Upper lobe of right lung (tissue), 1 donor: ENCODE data around the gene FGF18. TPM values are rescaled to one million over a fixed set of nuclear protein-coding genes. Genes with fewer than 3 reads are reported as not detected.

ENCODE experiments used
- ATAC-seq: fragments of 200-7000 bp; cut with Tn5 transposase; one replicate; pipeline ENCODE4 v1.9.1; 2020; ENCODE audit warnings: mild to moderate bottlenecking, moderate library complexity
- DNase-seq: peaks from one replicate; pipeline ENCODE4 v3.0.0-alpha.2; 2020
- H3K27ac ChIP-seq: fragments of 200-600 bp; one replicate; pipeline ENCODE4 v1.8.0; 2022
- H3K27me3 ChIP-seq: fragments of 200-600 bp; one replicate; pipeline ENCODE4 v1.8.0; 2022; ENCODE audit warnings: mild to moderate bottlenecking
- H3K36me3 ChIP-seq: fragments of 200-600 bp; one replicate; pipeline ENCODE4 v1.8.0; 2022
- H3K4me1 ChIP-seq: fragments of 200-600 bp; one replicate; pipeline ENCODE4 v1.8.0; 2022
- H3K4me3 ChIP-seq: fragments of 200-600 bp; one replicate; pipeline ENCODE4 v1.8.0; 2022; ENCODE audit warnings: mild to moderate bottlenecking
- H3K9me3 ChIP-seq: fragments of 200-600 bp; one replicate; pipeline ENCODE4 v1.8.0; 2022
- CTCF ChIP-seq: fragments of 200-600 bp; IDR thresholded peaks from one replicate; pipeline ENCODE4 v1.8.0; 2022; ENCODE audit warnings: antibody characterized with exemption
- intact Hi-C: fragments of 100-400 bp; cut with DNase I; formaldehyde crosslinking; loops from one replicate; pipeline ENCODE4 v1.11.0; 2022
- total RNA-seq: library from RNA; stranded (reverse); fragmentation: NEBNext Ultra II Directional; extraction: Animal tissue kit (Norgen Biotek cat#: 25700); gene quantifications from one replicate; pipeline ENCODE4 v1.2.1, GENCODE V29; 2021
- donor health status: DM: no; HTN: yes; CAD: no; lungs with severe emphysema.

Gene FGF18
- total RNA-seq, 1 donor from 2014 or later: 4.2 TPM

- Histone ChIP-seq H3K9me3 (no peaks in the 10 kb centered on the region), H3K36me3 (peaks cover 11% of the 10 kb centered on the region), H3K4me1 (peaks cover 26% of the 10 kb centered on the region), H3K27ac (no peak overlapping the region), H3K4me3 (peak overlapping the region; percentile 92), H3K27me3 (no peaks in the 10 kb centered on the region)
- intact Hi-C loops: no loop called here
- peak; percentile 62 for DNase-seq
- TF ChIP-seq CTCF: no peak
- ATAC-seq: no peak
Measured at GRCh38 chr5:171386006-171386671, 33.3 kb upstream of the FGF18 start.

- intact Hi-C loops: no loop called here
- no peaks in the 10 kb centered on the region for H3K27me3 ChIP-seq
- no peaks in the 10 kb centered on the region for H3K9me3 ChIP-seq
- H3K4me3 ChIP-seq: peak overlapping the region; percentile 92
- no peak for ATAC-seq
- DNase-seq: peak; percentile 29
- H3K27ac ChIP-seq: peak overlapping the region; percentile 91
- no peak for TF ChIP-seq CTCF
- H3K4me1 ChIP-seq: peaks cover 31% of the 10 kb centered on the region
- H3K36me3 ChIP-seq: peaks cover 18% of the 10 kb centered on the region
Measured at GRCh38 chr5:171386861-171387344, 32.5 kb upstream of the FGF18 start.

GRCh38 chr5:171387345-171387969, 32.0 kb upstream of the FGF18 start, which contains the start of gene NPM1:
NPM1 (plus strand) TSS chr5:171387849; CDS start chr5:171387949, 100 bp downstream.
- peaks cover 31% of the 10 kb centered on the region for H3K4me1 ChIP-seq
- peak within 1 kb of the TSS; percentile 91 for H3K27ac ChIP-seq
- TF ChIP-seq CTCF: no peak
- DNase-seq (peak; percentile 99), ATAC-seq (peak; percentile 98)
- peaks cover 24% of the 10 kb centered on the region for H3K36me3 ChIP-seq
- H3K9me3 ChIP-seq: no peaks in the 10 kb centered on the region
- peak within 1 kb of the TSS; percentile 92 for H3K4me3 ChIP-seq
- intact Hi-C loops: no loop called here
- no peaks in the 10 kb centered on the region for H3K27me3 ChIP-seq

GRCh38 chr5:171387970-171388815, 31.3 kb upstream of the FGF18 start:
- ATAC-seq (peak; percentile 73), DNase-seq (peak; percentile 92)
- H3K27me3 ChIP-seq: no peaks in the 10 kb centered on the region
- TF ChIP-seq CTCF: no peak
- H3K4me1 ChIP-seq: peaks cover 31% of the 10 kb centered on the region
- intact Hi-C loops: no loop called here
- H3K36me3 ChIP-seq: peaks cover 31% of the 10 kb centered on the region
- peak overlapping the region; percentile 91 for H3K27ac ChIP-seq
- H3K4me3 ChIP-seq: peak overlapping the region; percentile 92
- H3K9me3 ChIP-seq: no peaks in the 10 kb centered on the region

- H3K4me1 ChIP-seq: peaks cover 31% of the 10 kb centered on the region
- intact Hi-C loops: no loop called here
- TF ChIP-seq CTCF: no peak
- no peaks in the 10 kb centered on the region for H3K27me3 ChIP-seq
- H3K4me3 ChIP-seq: peak overlapping the region; percentile 92
- DNase-seq (no peak), ATAC-seq (no peak)
- H3K9me3 ChIP-seq: no peaks in the 10 kb centered on the region
- peak overlapping the region; percentile 91 for H3K27ac ChIP-seq
- peaks cover 37% of the 10 kb centered on the region for H3K36me3 ChIP-seq
Measured at GRCh38 chr5:171388816-171389168, 30.7 kb upstream of the FGF18 start.
